HepG2 (cell line): ENCODE data around the gene PYGL. TPM values are rescaled to one million over a fixed set of nuclear protein-coding genes. Genes with fewer than 3 reads are reported as not detected.

Experiments used
- ATM ChIP-seq: fragments of 450-650 bp; IDR thresholded peaks from 2 replicates; pipeline ENCODE4 v1.7.1; 2017; ENCODE audit warnings: mild to moderate bottlenecking, borderline replicate concordance
- BHLHE40 ChIP-seq: IDR thresholded peaks from 2 replicates; pipeline ENCODE4 v1.6.1; 2011; ENCODE audit warnings: low read length, improper control_type of control experiment
- SATB2 ChIP-seq: sonication (generic); formaldehyde crosslinking; IDR thresholded peaks from 2 replicates; pipeline ENCODE4 v1.5.0; 2020; ENCODE audit warnings: missing genetic modification reagents
- ZNF446 ChIP-seq: sonication (generic); formaldehyde crosslinking; IDR thresholded peaks from 2 replicates; pipeline ENCODE4 v1.5.0; 2020; ENCODE audit warnings: mild to moderate bottlenecking, missing genetic modification reagents
- polyA plus RNA-seq, 8 experiments: library from polyadenylated mRNA; depleted of rRNA in 3 of 8; stranded (reverse) in 7 of 8; unstranded in 1 of 8; fragments of >200 nt; fragmentation: Illumina TruSeq in 4 of 8; extraction: Trizol in 4 of 8; gene quantifications; 2 replicates each; pipeline versions ENCODE4 v1.2.1 to v1.2.3, GENCODE V29; 2011 to 2016; ENCODE audit warnings: low read depth in 4 of 8, missing spikeins in 1 of 8, mixed read lengths in 1 of 8; ENCODE audit not compliant: insufficient read depth in 1 of 8
- total RNA-seq, 5 experiments: library from RNA; depleted of rRNA; stranded (reverse); fragments of >200 nt; fragmentation: Illumina TruSeq; extraction: Trizol; gene quantifications; 2 replicates each; pipeline ENCODE4 v1.2.3, GENCODE V29; 2016; ENCODE audit warnings: low read depth in 1 of 5
- TF ChIP-seq, protein P1 (sequence below): sonication (generic); formaldehyde crosslinking; IDR thresholded peaks from 2 replicates; pipeline ENCODE4 v1.9.0; 2021; ENCODE audit warnings: missing genetic modification reagents, borderline replicate concordance
- TF ChIP-seq, protein P2 (sequence below): sonication (generic); formaldehyde crosslinking; IDR thresholded peaks from 2 replicates; pipeline ENCODE4 v1.4.0; 2020; ENCODE audit warnings: mild to moderate bottlenecking, low read depth, missing genetic modification reagents
- TF ChIP-seq, protein P3 (sequence below): IDR thresholded peaks from 2 replicates; pipeline ENCODE4 v1.6.1; 2016; ENCODE audit warnings: missing genetic modification reagents, missing compliant biosample characterization

The PYGL gene
- total and polyA plus RNA-seq, 2 of the 13 experiments (the other 11 are each of a cell fraction or from before 2014, with no cell fraction given): 98.4 to 110 TPM

DNA sequence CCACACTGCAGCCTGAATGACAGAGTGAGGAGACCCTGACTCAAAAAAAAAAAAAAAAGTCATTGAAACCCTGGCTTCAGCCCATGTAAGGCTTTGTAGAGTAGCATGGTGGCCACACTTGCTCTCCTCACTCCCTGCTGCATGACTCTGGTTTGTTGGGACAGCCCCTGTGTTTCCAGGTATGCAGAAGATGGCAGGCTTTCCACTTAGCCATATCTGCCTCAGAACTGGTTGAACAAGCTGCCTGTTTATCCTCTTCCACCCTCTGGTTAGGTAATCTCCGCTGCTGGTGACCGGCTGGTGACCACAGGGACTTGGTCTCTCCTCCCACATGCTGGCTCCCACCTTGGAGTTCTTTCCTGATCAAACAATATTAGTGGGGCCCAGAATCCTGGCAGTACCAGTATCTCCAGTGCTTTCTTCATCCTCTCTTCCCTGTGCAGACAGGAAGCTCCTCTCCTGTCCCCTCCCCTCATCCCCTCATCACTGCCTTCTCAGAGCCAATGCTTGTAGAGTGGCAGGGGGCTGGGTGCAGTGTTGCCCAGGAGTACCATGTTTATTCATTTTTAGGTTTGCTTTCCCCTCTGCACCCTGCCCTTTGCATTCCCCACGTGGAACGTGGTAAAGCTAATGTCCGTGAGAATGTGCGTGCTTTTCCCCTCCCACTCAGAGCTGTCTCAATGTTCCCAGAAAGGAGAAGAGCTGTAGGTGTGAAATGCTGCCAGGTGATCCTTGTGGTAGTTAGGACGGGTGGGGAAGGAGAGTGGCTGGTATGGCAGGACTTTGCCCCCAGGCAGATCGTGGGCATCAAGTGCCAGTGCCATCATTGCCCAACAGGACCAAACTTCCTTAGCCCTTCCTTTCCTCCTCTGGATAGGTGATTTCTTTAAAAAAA, 61.1 kb downstream of the PYGL start (continued):
- TF ChIP-seq ATM (no peak), BHLHE40 (no peak), SATB2 (no peak), ZNF446 (no peak)
- TF ChIP-seq, protein P1, sequence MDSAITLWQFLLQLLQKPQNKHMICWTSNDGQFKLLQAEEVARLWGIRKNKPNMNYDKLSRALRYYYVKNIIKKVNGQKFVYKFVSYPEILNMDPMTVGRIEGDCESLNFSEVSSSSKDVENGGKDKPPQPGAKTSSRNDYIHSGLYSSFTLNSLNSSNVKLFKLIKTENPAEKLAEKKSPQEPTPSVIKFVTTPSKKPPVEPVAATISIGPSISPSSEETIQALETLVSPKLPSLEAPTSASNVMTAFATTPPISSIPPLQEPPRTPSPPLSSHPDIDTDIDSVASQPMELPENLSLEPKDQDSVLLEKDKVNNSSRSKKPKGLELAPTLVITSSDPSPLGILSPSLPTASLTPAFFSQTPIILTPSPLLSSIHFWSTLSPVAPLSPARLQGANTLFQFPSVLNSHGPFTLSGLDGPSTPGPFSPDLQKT (CRISPR knock-in tag): no peak
- TF ChIP-seq, protein P2, sequence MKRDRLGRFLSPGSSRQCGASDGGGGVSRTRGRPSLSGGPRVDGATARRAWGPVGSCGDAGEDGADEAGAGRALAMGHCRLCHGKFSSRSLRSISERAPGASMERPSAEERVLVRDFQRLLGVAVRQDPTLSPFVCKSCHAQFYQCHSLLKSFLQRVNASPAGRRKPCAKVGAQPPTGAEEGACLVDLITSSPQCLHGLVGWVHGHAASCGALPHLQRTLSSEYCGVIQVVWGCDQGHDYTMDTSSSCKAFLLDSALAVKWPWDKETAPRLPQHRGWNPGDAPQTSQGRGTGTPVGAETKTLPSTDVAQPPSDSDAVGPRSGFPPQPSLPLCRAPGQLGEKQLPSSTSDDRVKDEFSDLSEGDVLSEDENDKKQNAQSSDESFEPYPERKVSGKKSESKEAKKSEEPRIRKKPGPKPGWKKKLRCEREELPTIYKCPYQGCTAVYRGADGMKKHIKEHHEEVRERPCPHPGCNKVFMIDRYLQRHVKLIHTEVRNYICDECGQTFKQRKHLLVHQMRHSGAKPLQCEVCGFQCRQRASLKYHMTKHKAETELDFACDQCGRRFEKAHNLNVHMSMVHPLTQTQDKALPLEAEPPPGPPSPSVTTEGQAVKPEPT: no peak
- TF ChIP-seq, protein P3, sequence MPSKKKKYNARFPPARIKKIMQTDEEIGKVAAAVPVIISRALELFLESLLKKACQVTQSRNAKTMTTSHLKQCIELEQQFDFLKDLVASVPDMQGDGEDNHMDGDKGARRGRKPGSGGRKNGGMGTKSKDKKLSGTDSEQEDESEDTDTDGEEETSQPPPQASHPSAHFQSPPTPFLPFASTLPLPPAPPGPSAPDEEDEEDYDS (CRISPR knock-in tag): no peak
